GM12873 (cell line): Measurements from ENCODE around the gene LRP11.

Experiments used
- TF ChIP-seq, protein P1 (sequence below): IDR thresholded peaks from 2 replicates; pipeline ENCODE4 v1.5.1; 2012; ENCODE audit warnings: low read depth, mild to moderate bottlenecking, moderate library complexity, low read length, control low read depth; ENCODE audit not compliant: insufficient read depth; ENCODE audit errors: missing control alignments

LRP11 gene

GRCh38 chr6:149896491-149896890, 32.3 kb upstream of the LRP11 start:
- TF ChIP-seq, protein P1, sequence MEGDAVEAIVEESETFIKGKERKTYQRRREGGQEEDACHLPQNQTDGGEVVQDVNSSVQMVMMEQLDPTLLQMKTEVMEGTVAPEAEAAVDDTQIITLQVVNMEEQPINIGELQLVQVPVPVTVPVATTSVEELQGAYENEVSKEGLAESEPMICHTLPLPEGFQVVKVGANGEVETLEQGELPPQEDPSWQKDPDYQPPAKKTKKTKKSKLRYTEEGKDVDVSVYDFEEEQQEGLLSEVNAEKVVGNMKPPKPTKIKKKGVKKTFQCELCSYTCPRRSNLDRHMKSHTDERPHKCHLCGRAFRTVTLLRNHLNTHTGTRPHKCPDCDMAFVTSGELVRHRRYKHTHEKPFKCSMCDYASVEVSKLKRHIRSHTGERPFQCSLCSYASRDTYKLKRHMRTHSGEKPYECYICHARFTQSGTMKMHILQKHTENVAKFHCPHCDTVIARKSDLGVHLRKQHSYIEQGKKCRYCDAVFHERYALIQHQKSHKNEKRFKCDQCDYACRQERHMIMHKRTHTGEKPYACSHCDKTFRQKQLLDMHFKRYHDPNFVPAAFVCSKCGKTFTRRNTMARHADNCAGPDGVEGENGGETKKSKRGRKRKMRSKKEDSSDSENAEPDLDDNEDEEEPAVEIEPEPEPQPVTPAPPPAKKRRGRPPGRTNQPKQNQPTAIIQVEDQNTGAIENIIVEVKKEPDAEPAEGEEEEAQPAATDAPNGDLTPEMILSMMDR: no peak

DNA sequence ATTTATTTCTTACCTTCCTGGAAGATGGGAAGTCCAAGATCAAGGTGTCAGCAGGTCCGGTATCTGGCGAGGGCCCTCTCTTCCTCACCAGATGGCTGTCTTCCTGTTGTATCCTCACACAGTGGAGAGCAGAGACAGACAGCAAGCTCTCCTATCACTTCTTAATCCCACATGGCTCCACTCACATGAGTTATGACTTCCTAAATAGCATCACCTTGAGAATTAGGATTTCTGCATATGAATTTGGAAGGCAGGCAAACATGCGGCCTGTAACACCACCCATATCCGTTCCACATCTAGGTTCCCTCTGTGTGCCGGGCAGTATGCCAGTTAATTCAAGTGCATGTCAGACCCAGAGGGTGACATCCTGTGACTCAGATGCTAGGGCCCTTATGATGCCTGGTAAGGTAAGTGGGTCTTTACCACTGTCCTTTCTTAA, 31.7 kb upstream of the LRP11 start:
- TF ChIP-seq, protein P1: no peak

GRCh38 chr6:149895048-149895590, 31.0 kb upstream of the LRP11 start:
- TF ChIP-seq, protein P1: no peak

GRCh38 chr6:149891259-149891658, 27.1 kb upstream of the LRP11 start:
- TF ChIP-seq, protein P1: no peak

DNA sequence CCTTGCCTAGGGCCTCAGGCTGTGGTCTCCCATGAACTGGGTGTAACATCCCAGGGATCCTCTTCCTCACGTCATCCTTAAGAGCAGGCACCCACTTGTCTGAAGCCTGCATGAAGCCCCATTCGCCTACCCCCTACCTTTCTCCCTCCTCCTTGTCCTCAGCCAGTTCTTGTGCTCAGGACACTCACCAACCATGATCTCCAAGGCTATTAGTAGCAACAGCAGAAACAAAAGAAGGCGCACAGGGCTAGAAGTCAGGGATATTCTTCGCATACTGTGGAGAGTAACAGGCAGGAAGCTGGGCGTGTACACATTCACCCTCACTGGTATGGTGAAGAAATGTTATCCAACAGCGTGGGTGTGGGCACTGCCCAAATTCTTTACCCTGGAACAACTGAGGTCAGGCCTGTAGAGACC, 26.5 kb upstream of the LRP11 start:
- TF ChIP-seq, protein P1: no peak

DNA sequence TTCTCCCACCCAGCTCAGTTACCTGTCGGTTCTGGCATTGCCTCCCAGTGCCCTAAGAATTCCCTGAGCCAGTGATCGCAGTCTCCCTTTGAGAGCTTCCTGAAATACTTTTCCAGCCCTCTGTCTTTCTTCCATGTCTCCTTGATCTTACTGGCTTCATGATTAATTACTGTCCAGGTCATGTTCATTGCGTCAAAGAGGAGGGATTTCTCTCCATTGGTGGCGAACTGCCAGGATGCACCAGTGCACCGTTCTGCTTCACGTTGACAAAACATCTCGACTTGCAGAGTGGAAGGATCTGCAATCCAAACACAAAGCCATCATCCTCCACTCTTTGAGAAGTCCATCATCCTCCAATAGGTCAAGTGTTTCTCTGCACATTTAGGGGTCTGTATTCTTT, 25.2 kb upstream of the LRP11 start:
- TF ChIP-seq, protein P1: no peak

GRCh38 chr6:149888659-149889058, 24.5 kb upstream of the LRP11 start:
- TF ChIP-seq, protein P1: no peak
